Ectodermal cell (in vitro differentiated cells): ENCODE results near the gene RIN3.

Experiments used
- H3K27ac ChIP-seq: 2 replicates; pipeline ENCODE4 v1.7.0; 2013; ENCODE audit warnings: mild to moderate bottlenecking, low read depth, low read length; ENCODE audit not compliant: insufficient read depth, poor library complexity, severe bottlenecking
- H3K27me3 ChIP-seq: 2 replicates; pipeline ENCODE4 v1.7.0; 2013; ENCODE audit warnings: mild to moderate bottlenecking, low read length; ENCODE audit not compliant: insufficient read depth, control insufficient read depth, poor library complexity, severe bottlenecking
- H3K36me3 ChIP-seq: one replicate; pipeline ENCODE4 v1.7.0; 2013; ENCODE audit warnings: low read length; ENCODE audit not compliant: control insufficient read depth, insufficient read depth
- H3K4me1 ChIP-seq: one replicate; pipeline ENCODE4 v1.7.0; 2013; ENCODE audit warnings: low read length; ENCODE audit not compliant: control insufficient read depth, insufficient read depth
- H3K4me3 ChIP-seq: 2 replicates; pipeline ENCODE4 v1.7.0; 2013; ENCODE audit warnings: low read depth, low read length, control low read depth; ENCODE audit not compliant: insufficient read depth
- H3K9me3 ChIP-seq: 2 replicates; pipeline ENCODE4 v1.7.0; 2013; ENCODE audit warnings: mild to moderate bottlenecking, low read length, moderate library complexity; ENCODE audit not compliant: control insufficient read depth
- WGBS, 2 experiments: methylation state at CpG; one replicate each; pipeline ENCODE4 v1.1.7; 2013; ENCODE audit warnings: missing lambda C conversion rate in 2 of 2; 5-methylcytosine and 5-hydroxymethylcytosine counted together

The RIN3 gene

GRCh38 chr14:92473261-92473968, 40.2 kb upstream of the RIN3 start:
- H3K36me3 ChIP-seq, result no peaks in the 10 kb centered on the region
- no peak overlapping the region for H3K4me3 ChIP-seq
- H3K27ac ChIP-seq, result no peak overlapping the region
- H3K27me3 ChIP-seq, result no peaks in the 10 kb centered on the region
- 90 to 91% methylated on average over 9 of the region's 9 CpGs for WGBS, 2 experiments
- no peaks in the 10 kb centered on the region for H3K4me1 ChIP-seq
- no peaks in the 10 kb centered on the region for H3K9me3 ChIP-seq

GRCh38 chr14:92473969-92474535, 39.5 kb upstream of the RIN3 start:
- 95% methylated on average over 3 of the region's 3 CpGs for WGBS, 2 experiments
- Histone ChIP-seq H3K27me3 (no peaks in the 10 kb centered on the region), H3K4me3 (no peak overlapping the region), H3K27ac (no peak overlapping the region), H3K36me3 (no peaks in the 10 kb centered on the region), H3K9me3 (no peaks in the 10 kb centered on the region), H3K4me1 (no peaks in the 10 kb centered on the region)

- H3K9me3 ChIP-seq, result no peaks in the 10 kb centered on the region
- no peak overlapping the region for H3K27ac ChIP-seq
- H3K36me3 ChIP-seq, result no peaks in the 10 kb centered on the region
- H3K4me1 ChIP-seq, result no peaks in the 10 kb centered on the region
- no peaks in the 10 kb centered on the region for H3K27me3 ChIP-seq
- no peak overlapping the region for H3K4me3 ChIP-seq
- WGBS, 2 experiments, result 93 to 95% methylated on average over 1 of the region's 1 CpG
Observed at GRCh38 chr14:92475037-92475436, 38.5 kb upstream of the RIN3 start.

GRCh38 chr14:92475451-92476187, 38.0 kb upstream of the RIN3 start:
- Histone ChIP-seq H3K4me3 (no peak overlapping the region), H3K36me3 (no peaks in the 10 kb centered on the region), H3K27ac (no peak overlapping the region), H3K4me1 (no peaks in the 10 kb centered on the region), H3K27me3 (no peaks in the 10 kb centered on the region), H3K9me3 (no peaks in the 10 kb centered on the region)
- WGBS, 2 experiments, result 90 to 92% methylated on average over 13 to 14 of the region's 14 CpGs

- WGBS, 2 experiments, result 85 to 87% methylated on average over 3 of the region's 3 CpGs
- H3K36me3 ChIP-seq, result no peaks in the 10 kb centered on the region
- no peaks in the 10 kb centered on the region for H3K9me3 ChIP-seq
- H3K4me3 ChIP-seq, result no peak overlapping the region
- no peaks in the 10 kb centered on the region for H3K27me3 ChIP-seq
- no peak overlapping the region for H3K27ac ChIP-seq
- no peaks in the 10 kb centered on the region for H3K4me1 ChIP-seq
Observed at GRCh38 chr14:92480856-92481255, 32.7 kb upstream of the RIN3 start.

GRCh38 chr14:92481386-92481785, 32.2 kb upstream of the RIN3 start:
- WGBS, 2 experiments, result 63 to 72% methylated on average over 1 of the region's 1 CpG
- H3K4me3 ChIP-seq, result no peak overlapping the region
- H3K9me3 ChIP-seq, result no peaks in the 10 kb centered on the region
- H3K4me1 ChIP-seq, result no peaks in the 10 kb centered on the region
- H3K27ac ChIP-seq, result no peak overlapping the region
- H3K27me3 ChIP-seq, result no peaks in the 10 kb centered on the region
- no peaks in the 10 kb centered on the region for H3K36me3 ChIP-seq

- Histone ChIP-seq H3K9me3 (no peaks in the 10 kb centered on the region), H3K4me3 (no peak overlapping the region), H3K27ac (no peak overlapping the region), H3K4me1 (no peaks in the 10 kb centered on the region), H3K36me3 (no peaks in the 10 kb centered on the region), H3K27me3 (no peaks in the 10 kb centered on the region)
- 60 to 92% methylated on average over 1 of the region's 1 CpG for WGBS, 2 experiments
Observed at GRCh38 chr14:92481811-92482555, 31.6 kb upstream of the RIN3 start.

- Histone ChIP-seq H3K4me3 (no peak overlapping the region), H3K4me1 (no peaks in the 10 kb centered on the region), H3K27ac (no peak overlapping the region), H3K27me3 (no peaks in the 10 kb centered on the region), H3K9me3 (no peaks in the 10 kb centered on the region), H3K36me3 (no peaks in the 10 kb centered on the region)
- WGBS, 2 experiments, result 95 to 97% methylated on average over 9 of the region's 9 CpGs
Observed at GRCh38 chr14:92482621-92483319, 30.8 kb upstream of the RIN3 start.

GRCh38 chr14:92484132-92484823, 29.3 kb upstream of the RIN3 start:
- H3K27ac ChIP-seq, result no peak overlapping the region

More at GRCh38 chr14:92484132-92484823, 29.3 kb upstream of the RIN3 start:
- Histone ChIP-seq H3K4me1 (no peaks in the 10 kb centered on the region), H3K9me3 (no peaks in the 10 kb centered on the region), H3K4me3 (no peak overlapping the region), H3K27me3 (no peaks in the 10 kb centered on the region), H3K36me3 (no peaks in the 10 kb centered on the region)
- WGBS, 2 experiments, result 93 to 96% methylated on average over 7 of the region's 7 CpGs
